ENCODE measurements around the gene COL17A1. TPM values are rescaled to one million over a fixed set of nuclear protein-coding genes. Genes with fewer than 3 reads are reported as not detected.

COL17A1 gene
- total and polyA plus RNA-seq, 9 of the 15 experiments (the other 6 are each of a cell fraction or from before 2014, with no cell fraction given) = not detected

GRCh38 chr10:104117839-104118323 lies 32.2 kb upstream of the COL17A1 start (continued):
- TF ChIP-seq, protein P1, sequence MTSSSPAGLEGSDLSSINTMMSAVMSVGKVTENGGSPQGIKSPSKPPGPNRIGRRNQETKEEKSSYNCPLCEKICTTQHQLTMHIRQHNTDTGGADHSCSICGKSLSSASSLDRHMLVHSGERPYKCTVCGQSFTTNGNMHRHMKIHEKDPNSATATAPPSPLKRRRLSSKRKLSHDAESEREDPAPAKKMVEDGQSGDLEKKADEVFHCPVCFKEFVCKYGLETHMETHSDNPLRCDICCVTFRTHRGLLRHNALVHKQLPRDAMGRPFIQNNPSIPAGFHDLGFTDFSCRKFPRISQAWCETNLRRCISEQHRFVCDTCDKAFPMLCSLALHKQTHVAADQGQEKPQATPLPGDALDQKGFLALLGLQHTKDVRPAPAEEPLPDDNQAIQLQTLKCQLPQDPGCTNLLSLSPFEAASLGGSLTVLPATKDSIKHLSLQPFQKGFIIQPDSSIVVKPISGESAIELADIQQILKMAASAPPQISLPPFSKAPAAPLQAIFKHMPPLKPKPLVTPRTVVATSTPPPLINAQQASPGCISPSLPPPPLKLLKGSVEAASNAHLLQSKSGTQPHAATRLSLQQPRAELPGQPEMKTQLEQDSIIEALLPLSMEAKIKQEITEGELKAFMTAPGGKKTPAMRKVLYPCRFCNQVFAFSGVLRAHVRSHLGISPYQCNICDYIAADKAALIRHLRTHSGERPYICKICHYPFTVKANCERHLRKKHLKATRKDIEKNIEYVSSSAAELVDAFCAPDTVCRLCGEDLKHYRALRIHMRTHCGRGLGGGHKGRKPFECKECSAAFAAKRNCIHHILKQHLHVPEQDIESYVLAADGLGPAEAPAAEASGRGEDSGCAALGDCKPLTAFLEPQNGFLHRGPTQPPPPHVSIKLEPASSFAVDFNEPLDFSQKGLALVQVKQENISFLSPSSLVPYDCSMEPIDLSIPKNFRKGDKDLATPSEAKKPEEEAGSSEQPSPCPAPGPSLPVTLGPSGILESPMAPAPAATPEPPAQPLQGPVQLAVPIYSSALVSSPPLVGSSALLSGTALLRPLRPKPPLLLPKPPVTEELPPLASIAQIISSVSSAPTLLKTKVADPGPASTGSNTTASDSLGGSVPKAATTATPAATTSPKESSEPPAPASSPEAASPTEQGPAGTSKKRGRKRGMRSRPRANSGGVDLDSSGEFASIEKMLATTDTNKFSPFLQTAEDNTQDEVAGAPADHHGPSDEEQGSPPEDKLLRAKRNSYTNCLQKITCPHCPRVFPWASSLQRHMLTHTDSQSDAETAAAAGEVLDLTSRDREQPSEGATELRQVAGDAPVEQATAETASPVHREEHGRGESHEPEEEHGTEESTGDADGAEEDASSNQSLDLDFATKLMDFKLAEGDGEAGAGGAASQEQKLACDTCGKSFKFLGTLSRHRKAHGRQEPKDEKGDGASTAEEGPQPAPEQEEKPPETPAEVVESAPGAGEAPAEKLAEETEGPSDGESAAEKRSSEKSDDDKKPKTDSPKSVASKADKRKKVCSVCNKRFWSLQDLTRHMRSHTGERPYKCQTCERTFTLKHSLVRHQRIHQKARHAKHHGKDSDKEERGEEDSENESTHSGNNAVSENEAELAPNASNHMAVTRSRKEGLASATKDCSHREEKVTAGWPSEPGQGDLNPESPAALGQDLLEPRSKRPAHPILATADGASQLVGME (CRISPR knock-in tag; IDR thresholded peaks at IDR 0.05) = no peak
- TF ChIP-seq CHD1 (IDR thresholded peaks at IDR 0.05; ENCODE audit: low read length) = no peak
- no peak for TF ChIP-seq ZNF668 (CRISPR knock-in tag; IDR thresholded peaks at IDR 0.05)
- TF ChIP-seq GATAD2A (IDR thresholded peaks at IDR 0.05) = no peak
- no peak for TF ChIP-seq USF1 (CRISPR knock-in tag; IDR thresholded peaks at IDR 0.05)
- TF ChIP-seq EP300 (IDR thresholded peaks at IDR 0.05; ENCODE audit: low read length) = no peak
- no peak for TF ChIP-seq ZSCAN29 (IDR thresholded peaks at IDR 0.05)
- TF ChIP-seq ZNF445 (CRISPR knock-in tag; IDR thresholded peaks at IDR 0.05; ENCODE audit: low read depth) = no peak
- TF ChIP-seq ZBTB49 (CRISPR knock-in tag; IDR thresholded peaks at IDR 0.05; ENCODE audit: borderline replicate concordance) = no peak
